A673 (cell line): Measurements from ENCODE around the gene F11R.

Source experiments
- CTCF ChIP-seq: fragments of 300-800, 200-600 bp; sonication (generic); conservative IDR thresholded peaks from 2 replicates; pipeline ENCODE4 v1.5.1; 2017; ENCODE audit warnings: low read depth, mild to moderate bottlenecking, antibody characterized with exemption, low read length, moderate library complexity, mixed read lengths
- EZH2 ChIP-seq: fragments of 200-600 bp; sonication (generic); IDR thresholded peaks from 2 replicates; pipeline ENCODE4 v1.6.1; 2017; ENCODE audit warnings: borderline replicate concordance, low read depth, mild to moderate bottlenecking, mixed read lengths, antibody characterized with exemption, low read length; ENCODE audit not compliant: poor library complexity, severe bottlenecking

DNA sequence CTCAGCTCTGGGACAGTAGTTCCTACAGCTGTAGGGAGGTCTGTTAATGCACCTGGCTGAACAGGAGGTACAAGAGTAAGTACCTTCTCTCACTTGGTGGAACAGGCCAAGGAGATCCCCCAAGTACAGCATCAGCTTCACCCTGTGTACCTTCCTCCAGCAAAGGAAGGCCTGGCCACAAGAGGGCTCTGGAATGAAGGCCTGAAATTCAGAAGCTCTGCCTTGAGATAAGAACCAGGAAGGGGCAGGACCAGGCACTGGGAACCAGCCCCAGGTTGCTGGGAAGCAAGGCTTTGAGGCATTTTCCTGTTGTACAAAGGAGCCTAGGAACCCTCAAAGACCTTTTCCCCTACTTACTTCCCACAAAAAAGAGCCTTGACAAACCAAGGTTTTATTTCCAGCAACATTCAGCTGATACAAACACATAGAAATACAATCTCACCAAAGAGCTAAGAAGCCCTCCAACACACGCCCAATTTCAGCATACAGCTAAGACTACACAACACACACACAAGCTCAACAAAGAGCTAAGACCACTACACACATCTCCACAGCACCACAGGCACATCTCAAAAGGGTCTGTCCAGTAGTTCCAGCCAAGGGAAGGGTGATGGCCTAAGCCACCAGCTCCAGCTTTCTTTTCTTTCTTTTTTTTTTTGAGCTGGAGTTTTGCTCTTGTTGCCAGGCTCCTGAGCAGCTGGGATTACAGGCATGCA lies 23.5 kb downstream of the F11R start:
- TF ChIP-seq CTCF (peak; percentile 67), EZH2 (no peak)
